Nephron progenitor cell (in vitro differentiated cells): ENCODE data around the gene LAD1.

ENCODE experiments used
- DNase-seq: peaks from one replicate; pipeline ENCODE4 v3.0.0; 2021
- H3K27ac Mint-ChIP-seq: 2 replicates; pipeline ENCODE4 v1.8.0; 2021; ENCODE audit warnings: mild to moderate bottlenecking, moderate library complexity, mixed read lengths
- H3K27me3 Mint-ChIP-seq: 2 replicates; pipeline ENCODE4 v1.8.0; 2021; ENCODE audit warnings: mild to moderate bottlenecking, low read depth, mixed read lengths; ENCODE audit not compliant: poor library complexity
- H3K36me3 Mint-ChIP-seq: 2 replicates; pipeline ENCODE4 v1.8.0; 2021; ENCODE audit warnings: low read depth, mixed read lengths
- H3K4me1 Mint-ChIP-seq: 2 replicates; pipeline ENCODE4 v1.8.0; 2021; ENCODE audit warnings: mixed read lengths
- H3K4me3 Mint-ChIP-seq: 2 replicates; pipeline ENCODE4 v1.8.0; 2021; ENCODE audit warnings: mild to moderate bottlenecking, moderate library complexity, mixed read lengths
- H3K9me3 Mint-ChIP-seq: 2 replicates; pipeline ENCODE4 v1.8.0; 2021; ENCODE audit warnings: mild to moderate bottlenecking, moderate library complexity, mixed read lengths
- TF ChIP-seq, protein P1 (sequence below): fragments of 200-600 bp; sonication (generic); IDR thresholded peaks from 2 replicates; pipeline ENCODE4 v1.5.0; 2021; ENCODE audit warnings: antibody characterized with exemption

The LAD1 gene

DNA sequence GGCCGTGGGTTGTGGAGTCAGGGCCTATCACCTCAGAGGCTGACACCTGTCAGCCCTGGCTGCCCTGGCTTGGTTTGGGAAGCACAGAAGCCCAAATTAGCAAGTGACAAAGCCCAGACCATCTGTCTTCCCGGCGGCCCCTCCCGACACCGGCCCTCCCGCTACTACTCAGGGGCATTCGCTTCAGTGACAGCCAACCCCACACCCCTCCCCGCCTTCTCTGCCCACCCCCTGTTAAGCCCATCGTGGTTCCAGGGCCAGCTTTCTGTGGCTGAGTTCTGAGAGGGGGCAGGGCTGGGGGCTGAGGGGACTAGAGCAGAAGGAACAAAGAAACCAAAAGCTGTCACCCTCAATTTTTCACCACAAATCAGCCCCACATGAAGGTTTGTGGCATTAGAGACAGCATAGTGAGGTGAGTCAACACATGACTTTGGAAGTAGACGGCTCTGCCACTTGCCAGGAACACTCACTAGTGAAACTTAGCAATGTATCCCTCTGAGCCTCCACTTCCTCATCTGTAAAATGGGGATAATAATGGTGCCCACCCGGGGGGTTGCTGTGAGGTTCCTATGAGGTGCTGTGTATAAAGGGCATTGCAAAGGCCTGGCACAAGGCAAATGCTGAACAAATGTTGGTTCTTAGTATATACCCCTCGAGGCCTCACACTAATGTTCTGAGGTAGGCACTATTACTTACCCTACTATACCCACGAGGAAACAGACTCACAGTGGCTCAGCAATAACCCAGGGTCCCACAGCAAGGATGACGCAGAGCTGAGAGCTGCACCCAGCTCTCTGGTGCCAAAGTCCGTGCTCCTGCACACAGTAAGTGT lies 27.6 kb upstream of the LAD1 start:
- Mint-ChIP-seq H3K9me3 (peaks cover 4% of the 10 kb centered on the region), H3K4me3 (no peak overlapping the region), H3K36me3 (no peaks in the 10 kb centered on the region), H3K27ac (no peak overlapping the region), H3K27me3 (peaks cover 37% of the 10 kb centered on the region), H3K4me1 (peaks cover 31% of the 10 kb centered on the region)
- TF ChIP-seq, protein P1, sequence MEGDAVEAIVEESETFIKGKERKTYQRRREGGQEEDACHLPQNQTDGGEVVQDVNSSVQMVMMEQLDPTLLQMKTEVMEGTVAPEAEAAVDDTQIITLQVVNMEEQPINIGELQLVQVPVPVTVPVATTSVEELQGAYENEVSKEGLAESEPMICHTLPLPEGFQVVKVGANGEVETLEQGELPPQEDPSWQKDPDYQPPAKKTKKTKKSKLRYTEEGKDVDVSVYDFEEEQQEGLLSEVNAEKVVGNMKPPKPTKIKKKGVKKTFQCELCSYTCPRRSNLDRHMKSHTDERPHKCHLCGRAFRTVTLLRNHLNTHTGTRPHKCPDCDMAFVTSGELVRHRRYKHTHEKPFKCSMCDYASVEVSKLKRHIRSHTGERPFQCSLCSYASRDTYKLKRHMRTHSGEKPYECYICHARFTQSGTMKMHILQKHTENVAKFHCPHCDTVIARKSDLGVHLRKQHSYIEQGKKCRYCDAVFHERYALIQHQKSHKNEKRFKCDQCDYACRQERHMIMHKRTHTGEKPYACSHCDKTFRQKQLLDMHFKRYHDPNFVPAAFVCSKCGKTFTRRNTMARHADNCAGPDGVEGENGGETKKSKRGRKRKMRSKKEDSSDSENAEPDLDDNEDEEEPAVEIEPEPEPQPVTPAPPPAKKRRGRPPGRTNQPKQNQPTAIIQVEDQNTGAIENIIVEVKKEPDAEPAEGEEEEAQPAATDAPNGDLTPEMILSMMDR = no peak
- no peak for DNase-seq

DNA sequence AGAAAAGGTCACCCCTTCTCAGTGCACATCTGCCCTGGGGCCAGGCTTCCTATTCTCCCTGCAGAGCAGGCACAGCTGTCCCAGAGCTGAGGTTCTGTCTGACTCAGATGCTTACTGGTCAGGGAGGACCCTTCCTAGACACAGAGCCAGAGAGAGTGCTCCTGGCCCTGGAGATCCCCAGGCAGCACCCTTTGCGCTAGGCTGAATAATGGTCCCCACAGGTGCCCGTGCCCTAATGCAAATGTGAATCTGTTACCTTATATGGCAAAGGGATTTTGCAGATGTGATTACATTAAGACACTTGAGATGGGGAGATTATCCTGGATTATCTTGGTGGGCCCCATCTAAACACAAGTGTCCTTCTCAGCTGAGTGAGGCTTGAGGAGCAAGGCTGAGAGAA lies 25.0 kb upstream of the LAD1 start:
- no peaks in the 10 kb centered on the region for H3K36me3 Mint-ChIP-seq
- no peak overlapping the region for H3K27ac Mint-ChIP-seq
- H3K27me3 Mint-ChIP-seq = peaks cover 34% of the 10 kb centered on the region
- no peak for DNase-seq
- H3K4me1 Mint-ChIP-seq = peaks cover 41% of the 10 kb centered on the region
- TF ChIP-seq, protein P1 = no peak
- H3K4me3 Mint-ChIP-seq = no peak overlapping the region
- peaks cover 4% of the 10 kb centered on the region for H3K9me3 Mint-ChIP-seq

DNA sequence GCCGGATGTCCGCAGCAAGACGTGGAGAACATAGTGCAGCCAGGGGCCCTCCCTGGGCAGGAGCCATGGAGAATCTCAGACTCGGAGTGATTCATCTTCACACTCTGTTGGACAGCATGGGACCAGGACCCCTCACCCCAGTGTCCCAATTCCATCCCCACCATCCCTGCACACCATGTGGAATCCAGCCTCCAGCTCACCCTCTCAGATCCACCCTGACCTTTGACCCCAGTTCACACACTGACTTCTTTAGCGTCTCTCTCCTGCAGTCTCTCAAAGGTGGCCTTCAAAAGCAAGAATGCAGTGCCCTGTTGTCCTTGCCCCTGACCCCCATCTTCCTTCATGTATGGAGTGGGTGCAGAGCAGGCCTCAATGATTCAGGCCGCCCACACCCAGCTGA lies 24.5 kb upstream of the LAD1 start:
- H3K4me3 Mint-ChIP-seq = no peak overlapping the region
- H3K36me3 Mint-ChIP-seq = no peaks in the 10 kb centered on the region
- no peak for DNase-seq
- H3K4me1 Mint-ChIP-seq = peaks cover 44% of the 10 kb centered on the region
- TF ChIP-seq, protein P1 = no peak
- H3K27ac Mint-ChIP-seq = no peak overlapping the region
- peaks cover 4% of the 10 kb centered on the region for H3K9me3 Mint-ChIP-seq
- peaks cover 30% of the 10 kb centered on the region for H3K27me3 Mint-ChIP-seq

DNA sequence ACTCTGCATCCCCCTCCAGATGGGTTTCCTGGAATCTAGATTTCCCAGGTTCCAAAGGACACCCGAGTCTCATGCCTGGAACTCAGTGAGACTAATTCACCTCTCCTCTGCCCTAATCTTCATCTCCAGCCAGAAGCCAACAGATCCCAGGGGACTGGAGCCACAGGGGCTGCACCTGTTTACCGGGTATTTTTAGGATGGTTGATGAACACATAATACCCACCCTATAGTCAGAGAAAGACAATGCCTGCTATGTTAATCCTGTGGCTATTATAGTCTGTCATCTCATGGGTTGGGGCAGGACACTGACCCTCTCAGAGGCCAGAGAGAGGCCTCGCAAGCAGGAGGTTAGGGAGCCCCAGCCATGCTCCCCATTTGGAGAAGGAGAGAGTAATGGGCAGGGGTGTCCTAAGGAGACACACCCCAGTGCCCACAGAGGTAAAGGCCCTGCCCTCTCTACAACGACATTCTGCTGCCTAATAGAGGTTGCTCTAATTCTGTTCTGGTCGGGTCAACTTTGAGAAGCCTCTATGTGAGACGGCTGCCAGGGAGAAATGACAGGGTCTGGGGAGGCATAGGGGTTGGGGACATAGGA lies 23.4 kb upstream of the LAD1 start:
- H3K4me3 Mint-ChIP-seq = no peak overlapping the region

DNA sequence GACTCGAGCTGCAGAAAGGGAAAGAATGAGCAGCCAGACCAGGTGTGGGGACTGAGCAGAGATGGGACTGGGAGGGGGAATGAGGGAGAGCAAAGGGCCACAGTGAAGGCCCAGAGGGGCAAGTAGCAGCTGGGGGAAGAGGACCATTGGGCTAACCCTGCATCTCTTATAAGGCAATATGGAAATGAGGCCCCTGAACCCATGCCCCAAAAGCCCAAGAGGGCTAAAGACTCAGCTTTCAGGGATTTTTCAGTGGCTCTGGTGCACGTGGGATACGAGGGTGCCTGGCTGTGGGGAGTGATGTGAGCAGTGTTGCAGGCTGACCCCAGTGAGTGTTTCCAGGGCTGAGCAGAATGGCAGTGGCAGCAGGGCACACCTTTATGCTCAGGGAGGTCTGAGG lies 22.9 kb upstream of the LAD1 start:
- no peak for DNase-seq
- no peak overlapping the region for H3K27ac Mint-ChIP-seq
- TF ChIP-seq, protein P1 = no peak
- H3K4me1 Mint-ChIP-seq = peaks cover 48% of the 10 kb centered on the region
- no peaks in the 10 kb centered on the region for H3K36me3 Mint-ChIP-seq
- peaks cover 25% of the 10 kb centered on the region for H3K27me3 Mint-ChIP-seq
- H3K9me3 Mint-ChIP-seq = peaks cover 4% of the 10 kb centered on the region
- no peak overlapping the region for H3K4me3 Mint-ChIP-seq

More for the DNA sequence above, 23.4 kb upstream of the LAD1 start:
- Mint-ChIP-seq H3K27ac (no peak overlapping the region), H3K27me3 (peaks cover 25% of the 10 kb centered on the region), H3K36me3 (no peaks in the 10 kb centered on the region), H3K9me3 (peaks cover 4% of the 10 kb centered on the region), H3K4me1 (peaks cover 48% of the 10 kb centered on the region)
- TF ChIP-seq, protein P1 = no peak
- no peak for DNase-seq
